ENCODE data around the gene STK31.
A peak's percentile ranks its signal among the peaks of the same experiment; 100 is the strongest.

The STK31 gene

GRCh38 chr7:23689165-23689564 lies 20.9 kb upstream of the STK31 start:
- Histone ChIP-seq H3K9me3 (ENCODE audit: control insufficient read depth, low read length) (no peaks in the 10 kb centered on the region), H2BK120ac (ENCODE audit: low read depth, low read length) (no peak overlapping the region), H3K4me3 (ENCODE audit: insufficient read depth in 1 of 2, low read depth in 1 of 2, low read length in 2 of 2) (no peak overlapping the region), H4K8ac (ENCODE audit: low read length) (no peak overlapping the region), H3K4me1 (ENCODE audit: control insufficient read depth, insufficient read depth, low read depth, low read length) (peaks cover 2% of the 10 kb centered on the region), H2AK5ac (ENCODE audit: low read length, severe bottlenecking) (no peak overlapping the region), H2BK5ac (ENCODE audit: low read depth, low read length, poor library complexity, severe bottlenecking) (no peak overlapping the region), H3K23ac (ENCODE audit: low read length in 2 of 2) (no peak overlapping the region), H3K27ac (ENCODE audit: low read length, poor library complexity, severe bottlenecking) (no peak overlapping the region), H3K4me2 (ENCODE audit: low read length, poor library complexity, severe bottlenecking) (no peak overlapping the region), H3K27me3 (ENCODE audit: control insufficient read depth in 1 of 2, insufficient read depth in 1 of 2, low read length in 2 of 2) (no peaks in the 10 kb centered on the region), H2AFZ (ENCODE audit: low read depth, low read length) (no peak overlapping the region), H3K79me1 (replicated peaks; ENCODE audit: low read length, poor library complexity, severe bottlenecking) (peaks cover 3% of the 10 kb centered on the region), H4K91ac (ENCODE audit: low read length) (no peak overlapping the region), H3K18ac (ENCODE audit: low read depth in 1 of 2, low read length in 2 of 2) (no peak overlapping the region), H2BK12ac (ENCODE audit: low read length in 2 of 2) (no peak overlapping the region), H3K14ac (ENCODE audit: low read length in 2 of 2) (no peak overlapping the region), H3K9ac (ENCODE audit: low read length) (no peak overlapping the region), H3K4ac (ENCODE audit: low read depth in 1 of 2, low read length in 2 of 2) (no peak overlapping the region), H2BK15ac (ENCODE audit: low read depth, poor library complexity, severe bottlenecking) (no peak overlapping the region), H3K36me3 (ENCODE audit: control insufficient read depth in 1 of 2, insufficient read depth in 2 of 2, low read depth in 1 of 2, low read length in 2 of 2) (peaks cover 0 to 6% of the 10 kb centered on the region in 2 experiments)
- WGBS = 65% methylated on average over 1 of the region's 4 CpGs
- no peak for DNase-seq

- no peak overlapping the region for H3K4me3 ChIP-seq (ENCODE audit: insufficient read depth in 1 of 2, low read depth in 1 of 2, low read length in 2 of 2)
- H3K18ac ChIP-seq (ENCODE audit: low read depth in 1 of 2, low read length in 2 of 2) = no peak overlapping the region
- H2AK5ac ChIP-seq (ENCODE audit: low read length, severe bottlenecking) = no peak overlapping the region
- no peak overlapping the region for H2BK15ac ChIP-seq (ENCODE audit: low read depth, poor library complexity, severe bottlenecking)
- H3K23ac ChIP-seq (ENCODE audit: low read length in 2 of 2) = no peak overlapping the region
- H3K79me1 ChIP-seq (replicated peaks; ENCODE audit: low read length, poor library complexity, severe bottlenecking) = peaks cover 2% of the 10 kb centered on the region
- no peak for DNase-seq
- no peak overlapping the region for H4K91ac ChIP-seq (ENCODE audit: low read length)
- H3K27me3 ChIP-seq (ENCODE audit: control insufficient read depth in 1 of 2, insufficient read depth in 1 of 2, low read length in 2 of 2) = no peaks in the 10 kb centered on the region
- H3K9ac ChIP-seq (ENCODE audit: low read length) = no peak overlapping the region
- H3K27ac ChIP-seq (ENCODE audit: low read length, poor library complexity, severe bottlenecking) = no peak overlapping the region
- no peaks in the 10 kb centered on the region for H3K9me3 ChIP-seq (ENCODE audit: control insufficient read depth, low read length)
- H3K14ac ChIP-seq (ENCODE audit: low read length in 2 of 2) = no peak overlapping the region
- H4K8ac ChIP-seq (ENCODE audit: low read length) = no peak overlapping the region
- H2BK12ac ChIP-seq (ENCODE audit: low read length in 2 of 2) = no peak overlapping the region
- no peak overlapping the region for H2BK5ac ChIP-seq (ENCODE audit: low read depth, low read length, poor library complexity, severe bottlenecking)
- 98% methylated on average over 3 of the region's 4 CpGs for WGBS
- H3K4ac ChIP-seq (ENCODE audit: low read depth in 1 of 2, low read length in 2 of 2) = no peak overlapping the region
- no peak overlapping the region for H3K4me2 ChIP-seq (ENCODE audit: low read length, poor library complexity, severe bottlenecking)
- H3K36me3 ChIP-seq (ENCODE audit: control insufficient read depth in 1 of 2, insufficient read depth in 2 of 2, low read depth in 1 of 2, low read length in 2 of 2) = peaks cover 0 to 6% of the 10 kb centered on the region in 2 experiments
- H3K4me1 ChIP-seq (ENCODE audit: control insufficient read depth, insufficient read depth, low read depth, low read length) = peaks cover 3% of the 10 kb centered on the region
- no peak overlapping the region for H2BK120ac ChIP-seq (ENCODE audit: low read depth, low read length)
- no peak overlapping the region for H2AFZ ChIP-seq (ENCODE audit: low read depth, low read length)
Measured at GRCh38 chr7:23691320-23691719, 18.7 kb upstream of the STK31 start.

GRCh38 chr7:23693224-23693623 lies 16.8 kb upstream of the STK31 start:
- DNase-seq = no peak
- Histone ChIP-seq H2AFZ (ENCODE audit: low read depth, low read length) (no peak overlapping the region), H3K18ac (ENCODE audit: low read depth in 1 of 2, low read length in 2 of 2) (no peak overlapping the region), H3K4me1 (ENCODE audit: control insufficient read depth, insufficient read depth, low read depth, low read length) (peaks cover 7% of the 10 kb centered on the region), H3K27me3 (ENCODE audit: control insufficient read depth in 1 of 2, insufficient read depth in 1 of 2, low read length in 2 of 2) (no peaks in the 10 kb centered on the region), H3K79me1 (replicated peaks; ENCODE audit: low read length, poor library complexity, severe bottlenecking) (peaks cover 2% of the 10 kb centered on the region), H2BK120ac (ENCODE audit: low read depth, low read length) (no peak overlapping the region), H2BK12ac (ENCODE audit: low read length in 2 of 2) (no peak overlapping the region), H3K36me3 (ENCODE audit: control insufficient read depth in 1 of 2, insufficient read depth in 2 of 2, low read depth in 1 of 2, low read length in 2 of 2) (peaks cover 0 to 6% of the 10 kb centered on the region in 2 experiments), H3K27ac (ENCODE audit: low read length, poor library complexity, severe bottlenecking) (no peak overlapping the region), H4K8ac (ENCODE audit: low read length) (no peak overlapping the region), H2AK5ac (ENCODE audit: low read length, severe bottlenecking) (no peak overlapping the region), H3K23ac (ENCODE audit: low read length in 2 of 2) (no peak overlapping the region), H4K91ac (ENCODE audit: low read length) (no peak overlapping the region), H3K9ac (ENCODE audit: low read length) (no peak overlapping the region), H3K14ac (ENCODE audit: low read length in 2 of 2) (no peak overlapping the region), H3K4me2 (ENCODE audit: low read length, poor library complexity, severe bottlenecking) (no peak overlapping the region), H2BK5ac (ENCODE audit: low read depth, low read length, poor library complexity, severe bottlenecking) (no peak overlapping the region), H3K4me3 (ENCODE audit: insufficient read depth in 1 of 2, low read depth in 1 of 2, low read length in 2 of 2) (no peak overlapping the region), H2BK15ac (ENCODE audit: low read depth, poor library complexity, severe bottlenecking) (no peak overlapping the region), H3K4ac (ENCODE audit: low read depth in 1 of 2, low read length in 2 of 2) (no peak overlapping the region), H3K9me3 (ENCODE audit: control insufficient read depth, low read length) (no peaks in the 10 kb centered on the region)

GRCh38 chr7:23696916-23697441 lies 13.0 kb upstream of the STK31 start:
- Histone ChIP-seq H2AK5ac (ENCODE audit: low read length, severe bottlenecking) (no peak overlapping the region), H3K27ac (ENCODE audit: low read length, poor library complexity, severe bottlenecking) (no peak overlapping the region), H3K36me3 (ENCODE audit: control insufficient read depth in 1 of 2, insufficient read depth in 2 of 2, low read depth in 1 of 2, low read length in 2 of 2) (no peaks in the 10 kb centered on the region), H3K18ac (ENCODE audit: low read depth in 1 of 2, low read length in 2 of 2) (peak overlapping the region in 1 of 2 experiments; percentile 71), H3K4me2 (ENCODE audit: low read length, poor library complexity, severe bottlenecking) (no peak overlapping the region), H3K27me3 (ENCODE audit: control insufficient read depth in 1 of 2, insufficient read depth in 1 of 2, low read length in 2 of 2) (no peaks in the 10 kb centered on the region), H3K79me1 (replicated peaks; ENCODE audit: low read length, poor library complexity, severe bottlenecking) (no peaks in the 10 kb centered on the region), H2BK15ac (ENCODE audit: low read depth, poor library complexity, severe bottlenecking) (no peak overlapping the region), H4K91ac (ENCODE audit: low read length) (no peak overlapping the region), H3K4me3 (ENCODE audit: insufficient read depth in 1 of 2, low read depth in 1 of 2, low read length in 2 of 2) (no peak overlapping the region), H2BK12ac (ENCODE audit: low read length in 2 of 2) (no peak overlapping the region), H3K9me3 (ENCODE audit: control insufficient read depth, low read length) (no peaks in the 10 kb centered on the region), H2BK5ac (ENCODE audit: low read depth, low read length, poor library complexity, severe bottlenecking) (no peak overlapping the region), H3K4ac (ENCODE audit: low read depth in 1 of 2, low read length in 2 of 2) (no peak overlapping the region), H3K4me1 (ENCODE audit: control insufficient read depth, insufficient read depth, low read depth, low read length) (peaks cover 5% of the 10 kb centered on the region), H3K23ac (ENCODE audit: low read length in 2 of 2) (no peak overlapping the region), H2AFZ (ENCODE audit: low read depth, low read length) (no peak overlapping the region), H2BK120ac (ENCODE audit: low read depth, low read length) (no peak overlapping the region), H3K14ac (ENCODE audit: low read length in 2 of 2) (no peak overlapping the region), H3K9ac (ENCODE audit: low read length) (no peak overlapping the region), H4K8ac (ENCODE audit: low read length) (no peak overlapping the region)
- DNase-seq = peak; percentile 64
- WGBS = 11% methylated on average over 5 of the region's 7 CpGs
